Measurements from ENCODE around the gene SMO. TPM values are rescaled to one million over a fixed set of nuclear protein-coding genes. Genes with fewer than 3 reads are reported as not detected.

SMO gene
- total RNA-seq, 1 donor from 2014 or later: 46.0 TPM

DNA sequence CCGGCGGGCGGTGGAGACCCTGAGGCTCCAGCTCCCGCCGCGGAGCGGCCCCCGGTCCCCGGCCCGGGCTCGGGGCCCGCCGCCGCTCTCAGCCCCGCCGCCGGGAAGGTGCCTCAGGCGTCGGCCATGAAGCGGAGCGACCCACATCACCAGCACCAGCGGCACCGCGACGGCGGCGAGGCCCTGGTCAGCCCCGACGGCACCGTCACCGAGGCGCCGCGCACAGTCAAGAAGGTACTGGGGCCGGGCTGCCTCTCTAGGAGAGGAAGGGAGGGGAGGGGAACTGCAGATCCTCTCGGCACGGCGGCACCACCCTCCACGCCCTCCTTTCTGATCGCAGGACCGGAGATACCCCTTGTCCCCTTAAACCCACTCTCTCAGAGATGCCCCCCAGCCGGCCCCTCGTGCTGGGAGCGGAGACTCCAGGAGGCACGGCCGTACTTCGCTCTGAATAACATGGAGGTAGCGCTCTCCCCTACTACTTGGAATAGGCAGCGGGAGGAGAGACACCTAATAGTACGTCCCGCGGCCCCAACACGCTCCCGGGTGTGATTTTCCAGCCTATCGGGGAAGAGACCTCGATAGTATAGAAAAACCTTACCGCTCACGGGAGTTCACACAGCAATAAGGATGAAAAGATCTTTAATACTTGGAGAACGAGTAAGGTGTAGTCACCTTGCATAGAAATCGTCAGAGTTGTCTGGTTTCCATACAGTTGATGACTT is 36.9 kb downstream of the SMO start:
- Histone ChIP-seq H3K9ac (peak overlapping the region; percentile 14), H3K4me1 (peaks cover 13% of the 10 kb centered on the region), H3K27me3 (no peaks in the 10 kb centered on the region), H3F3A (ENCODE audit: low read depth) (peaks cover 32% of the 10 kb centered on the region), H2AFZ (replicated peaks) (peak overlapping the region; percentile 51), H3K79me2 (ENCODE audit: low read depth) (peaks cover 51% of the 10 kb centered on the region), H3K9me3 (ENCODE audit: low read depth) (no peaks in the 10 kb centered on the region), H3K4me3 (peak overlapping the region; percentile 75), H3K27ac (peak overlapping the region; percentile 27), H3K36me3 (no peaks in the 10 kb centered on the region), H4K20me1 (ENCODE audit: low read depth) (peaks cover 26% of the 10 kb centered on the region), H3K4me2 (peak overlapping the region; percentile 89)
- TF ChIP-seq EZH2phosphoT487 (IDR thresholded peaks at IDR 0.05): no peak
- TF ChIP-seq EZH2 (IDR thresholded peaks at IDR 0.05): no peak
- TF ChIP-seq, protein P1, sequence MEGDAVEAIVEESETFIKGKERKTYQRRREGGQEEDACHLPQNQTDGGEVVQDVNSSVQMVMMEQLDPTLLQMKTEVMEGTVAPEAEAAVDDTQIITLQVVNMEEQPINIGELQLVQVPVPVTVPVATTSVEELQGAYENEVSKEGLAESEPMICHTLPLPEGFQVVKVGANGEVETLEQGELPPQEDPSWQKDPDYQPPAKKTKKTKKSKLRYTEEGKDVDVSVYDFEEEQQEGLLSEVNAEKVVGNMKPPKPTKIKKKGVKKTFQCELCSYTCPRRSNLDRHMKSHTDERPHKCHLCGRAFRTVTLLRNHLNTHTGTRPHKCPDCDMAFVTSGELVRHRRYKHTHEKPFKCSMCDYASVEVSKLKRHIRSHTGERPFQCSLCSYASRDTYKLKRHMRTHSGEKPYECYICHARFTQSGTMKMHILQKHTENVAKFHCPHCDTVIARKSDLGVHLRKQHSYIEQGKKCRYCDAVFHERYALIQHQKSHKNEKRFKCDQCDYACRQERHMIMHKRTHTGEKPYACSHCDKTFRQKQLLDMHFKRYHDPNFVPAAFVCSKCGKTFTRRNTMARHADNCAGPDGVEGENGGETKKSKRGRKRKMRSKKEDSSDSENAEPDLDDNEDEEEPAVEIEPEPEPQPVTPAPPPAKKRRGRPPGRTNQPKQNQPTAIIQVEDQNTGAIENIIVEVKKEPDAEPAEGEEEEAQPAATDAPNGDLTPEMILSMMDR (IDR thresholded peaks at IDR 0.05): no peak
- DNase-seq (ENCODE audit: low spot score): peak; percentile 77
- peaks cover 2% of the 10 kb centered on the region for H3K36me3 Mint-ChIP-seq
- H3K27ac Mint-ChIP-seq: peak overlapping the region; percentile 74
- no peaks in the 10 kb centered on the region for H3K9me3 Mint-ChIP-seq
- peaks cover 37% of the 10 kb centered on the region for H3K4me1 Mint-ChIP-seq
- H3K4me3 Mint-ChIP-seq: peak overlapping the region; percentile 92
- peaks cover 4% of the 10 kb centered on the region for H3K27me3 Mint-ChIP-seq (ENCODE audit: insufficient read depth, low read depth)

DNA sequence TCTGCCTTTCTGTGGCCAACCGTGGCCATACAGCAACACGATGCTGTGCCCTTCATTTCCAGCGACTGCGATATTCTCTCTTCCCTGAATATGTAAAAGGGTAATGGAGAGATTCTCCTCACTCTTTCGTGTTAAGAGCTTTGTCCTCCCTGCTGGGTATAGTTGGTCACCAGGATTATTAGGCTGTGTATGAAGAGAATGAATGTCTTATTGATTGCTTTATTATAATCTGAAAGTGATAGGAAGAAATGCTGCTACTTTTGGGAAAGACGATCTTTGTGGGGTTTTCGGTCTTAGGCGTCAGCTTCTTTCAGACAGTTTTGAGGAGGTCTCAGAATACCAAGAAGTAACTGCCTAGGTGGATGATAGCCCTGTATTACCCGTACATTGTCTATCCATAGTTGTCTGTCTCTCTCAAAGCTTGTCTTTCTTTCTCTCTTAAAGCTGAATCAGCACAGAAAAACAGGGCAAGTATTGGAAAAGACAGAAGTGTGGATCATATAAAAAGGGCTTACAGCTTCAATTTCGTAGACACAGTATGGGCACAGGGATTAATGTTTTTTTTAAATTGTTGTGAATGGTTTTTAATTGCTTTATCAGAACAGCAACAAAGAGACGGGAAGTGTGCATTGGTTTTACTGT is 37.6 kb downstream of the SMO start:
- H3K9me3 Mint-ChIP-seq: no peaks in the 10 kb centered on the region
- H3K27me3 Mint-ChIP-seq (ENCODE audit: insufficient read depth, low read depth): peaks cover 4% of the 10 kb centered on the region
- H3K36me3 ChIP-seq: no peaks in the 10 kb centered on the region
- H3K36me3 Mint-ChIP-seq: peaks cover 2% of the 10 kb centered on the region
- peak overlapping the region; percentile 92 for H3K4me3 Mint-ChIP-seq
- H2AFZ ChIP-seq (replicated peaks): no peak overlapping the region
- H3K4me1 Mint-ChIP-seq: peaks cover 37% of the 10 kb centered on the region
- H3K4me3 ChIP-seq: peak overlapping the region; percentile 75
- no peak overlapping the region for H3K27ac ChIP-seq
- H3F3A ChIP-seq (ENCODE audit: low read depth): peaks cover 32% of the 10 kb centered on the region
- TF ChIP-seq, protein P1 (IDR thresholded peaks at IDR 0.05): no peak
- TF ChIP-seq EZH2phosphoT487 (IDR thresholded peaks at IDR 0.05) (no peak), EZH2 (IDR thresholded peaks at IDR 0.05) (no peak)
- no peaks in the 10 kb centered on the region for H3K27me3 ChIP-seq
- H4K20me1 ChIP-seq (ENCODE audit: low read depth): peaks cover 26% of the 10 kb centered on the region
- H3K9me3 ChIP-seq (ENCODE audit: low read depth): no peaks in the 10 kb centered on the region
- DNase-seq (ENCODE audit: low spot score): peak; percentile 39
- peaks cover 13% of the 10 kb centered on the region for H3K4me1 ChIP-seq
- H3K79me2 ChIP-seq (ENCODE audit: low read depth): peaks cover 58% of the 10 kb centered on the region
- H3K27ac Mint-ChIP-seq: peak overlapping the region; percentile 74
- H3K4me2 ChIP-seq: peak overlapping the region; percentile 89
- H3K9ac ChIP-seq: peak overlapping the region; percentile 14

DNA sequence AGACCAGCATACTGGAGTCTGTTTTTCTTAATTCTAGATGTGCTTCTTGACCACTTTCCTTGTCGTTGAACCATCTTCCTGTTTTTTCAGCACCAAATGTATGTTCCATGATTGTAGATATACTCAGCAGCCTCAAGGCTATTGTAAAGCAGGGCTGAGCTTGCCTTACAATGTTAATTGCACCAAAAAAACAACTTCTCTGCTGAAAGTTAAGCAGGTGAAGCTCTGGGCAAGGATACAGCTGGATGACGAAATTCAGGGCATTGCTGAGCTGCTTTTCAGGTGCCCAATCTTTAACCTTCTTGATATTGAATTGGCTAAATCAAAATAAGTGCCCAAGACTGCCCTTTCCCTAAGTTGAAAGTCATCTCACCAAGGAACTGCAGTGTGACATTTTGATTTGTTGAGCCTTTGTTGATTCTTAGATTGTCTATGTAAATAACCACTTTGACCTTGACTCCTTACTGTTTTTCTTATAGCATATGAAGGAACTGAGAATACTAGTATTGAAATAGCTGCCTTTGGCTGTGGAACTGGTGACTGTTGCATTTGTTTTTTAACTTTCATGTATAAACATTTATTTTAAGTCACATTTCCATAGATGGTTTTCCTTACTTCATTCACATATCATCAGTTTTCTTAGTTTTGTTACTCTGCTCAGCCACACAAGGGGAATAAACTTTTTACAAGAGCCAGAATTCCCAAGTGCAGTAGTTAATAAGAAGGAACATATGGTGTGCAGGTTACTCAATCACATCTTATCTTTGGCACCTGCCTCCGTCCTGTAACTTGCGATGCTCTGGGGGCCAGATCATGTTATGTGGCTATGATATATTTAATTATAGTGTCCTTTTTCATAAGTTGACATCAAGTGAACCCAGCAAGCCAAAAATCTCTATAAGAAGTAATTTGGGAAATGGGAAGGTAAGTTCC is 39.5 kb downstream of the SMO start:
- Histone ChIP-seq H3K79me2 (ENCODE audit: low read depth) (peaks cover 63% of the 10 kb centered on the region), H4K20me1 (ENCODE audit: low read depth) (peaks cover 32% of the 10 kb centered on the region), H3K27ac (no peak overlapping the region), H2AFZ (replicated peaks) (no peak overlapping the region), H3F3A (ENCODE audit: low read depth) (peaks cover 32% of the 10 kb centered on the region), H3K9ac (no peak overlapping the region), H3K27me3 (no peaks in the 10 kb centered on the region), H3K36me3 (no peaks in the 10 kb centered on the region), H3K4me2 (no peak overlapping the region), H3K4me3 (no peak overlapping the region), H3K9me3 (ENCODE audit: low read depth) (no peaks in the 10 kb centered on the region), H3K4me1 (peaks cover 13% of the 10 kb centered on the region)
- Mint-ChIP-seq H3K4me3 (peak overlapping the region; percentile 66), H3K36me3 (peaks cover 5% of the 10 kb centered on the region), H3K27ac (no peak overlapping the region), H3K27me3 (ENCODE audit: insufficient read depth, low read depth) (peaks cover 4% of the 10 kb centered on the region), H3K4me1 (peaks cover 37% of the 10 kb centered on the region), H3K9me3 (no peaks in the 10 kb centered on the region)
- TF ChIP-seq, protein P1 (IDR thresholded peaks at IDR 0.05): no peak
- TF ChIP-seq EZH2 (IDR thresholded peaks at IDR 0.05) (no peak), EZH2phosphoT487 (IDR thresholded peaks at IDR 0.05) (no peak)
- no peak for DNase-seq (ENCODE audit: low spot score)

Data from neural progenitor cell (in vitro differentiated cells).